Neural cell (in vitro differentiated cells): ENCODE results near the gene APC. TPM values are rescaled to one million over a fixed set of nuclear protein-coding genes. Genes with fewer than 3 reads are reported as not detected.

Source experiments
- H2AFZ ChIP-seq: fragments of 200-600, 300-800 bp; sonication (generic), shearing (Covaris generic); 2 replicates; pipeline ENCODE4 v1.6.0; 2014; ENCODE audit warnings: low read depth, mild to moderate bottlenecking, antibody characterized with exemption, low read length, moderate library complexity
- H3F3A ChIP-seq: fragments of 200-600 bp; shearing (Covaris generic); 2 replicates; pipeline ENCODE4 v1.6.1; 2016; ENCODE audit warnings: mild to moderate bottlenecking, moderate library complexity, mixed read lengths, antibody characterized with exemption, low read length; ENCODE audit not compliant: insufficient read depth, poor library complexity, severe bottlenecking
- H3K27ac ChIP-seq: fragments of 200-600, 300-800 bp; sonication (generic), shearing (Covaris generic); 2 replicates; pipeline ENCODE4 v1.5.1; 2014; ENCODE audit warnings: mild to moderate bottlenecking, low read length, moderate library complexity
- H3K27me3 ChIP-seq: fragments of 300-800, 200-600 bp; sonication (generic), shearing (Covaris generic); 2 replicates; pipeline ENCODE4 v1.6.0; 2014; ENCODE audit warnings: mild to moderate bottlenecking, low read depth, low read length, moderate library complexity; ENCODE audit not compliant: insufficient read depth
- H3K36me3 ChIP-seq: fragments of 300-800, 200-600 bp; sonication (generic), shearing (Covaris generic); 2 replicates; pipeline ENCODE4 v1.5.1; 2014; ENCODE audit warnings: mild to moderate bottlenecking, antibody characterized with exemption, low read length, moderate library complexity; ENCODE audit not compliant: insufficient read depth
- H3K4me2 ChIP-seq: fragments of 300-800, 200-600 bp; sonication (generic), shearing (Covaris generic); 2 replicates; pipeline ENCODE4 v1.6.0; 2014; ENCODE audit warnings: mild to moderate bottlenecking, low read length
- H3K4me3 ChIP-seq: fragments of 300-800, 200-600 bp; sonication (generic), shearing (Covaris generic); 2 replicates; pipeline ENCODE4 v1.5.1; 2014; ENCODE audit warnings: mild to moderate bottlenecking, low read length, moderate library complexity
- H3K79me2 ChIP-seq: fragments of 200-600 bp; shearing (Covaris generic); replicated peaks from 2 replicates; pipeline ENCODE4 v1.6.0; 2014; ENCODE audit warnings: mild to moderate bottlenecking, low read length, moderate library complexity; ENCODE audit not compliant: insufficient read depth
- H3K9ac ChIP-seq: fragments of 300-800, 200-600 bp; sonication (generic), shearing (Covaris generic); 2 replicates; pipeline ENCODE4 v1.6.1; 2016; ENCODE audit warnings: mild to moderate bottlenecking, low read length, mixed read lengths
- H3K9me2 ChIP-seq: fragments of 200-600 bp; shearing (Covaris generic); 2 replicates; pipeline ENCODE4 v1.6.1; 2016; ENCODE audit warnings: mild to moderate bottlenecking, low read length, mixed read lengths; ENCODE audit not compliant: insufficient read depth
- H3K9me3 ChIP-seq: fragments of 200-600, 300-800 bp; sonication (generic), shearing (Covaris generic); 2 replicates; pipeline ENCODE4 v1.6.1; 2016; ENCODE audit warnings: mild to moderate bottlenecking, mixed run types, low read length, moderate library complexity, mixed read lengths
- H4K20me1 ChIP-seq: fragments of 200-600 bp; shearing (Covaris generic); 2 replicates; pipeline ENCODE4 v1.6.1; 2016; ENCODE audit warnings: mild to moderate bottlenecking, mixed run types; ENCODE audit not compliant: insufficient read depth
- EP300 ChIP-seq: fragments of 450-650 bp; conservative IDR thresholded peaks from 2 replicates; pipeline ENCODE4 v1.6.1; 2014; ENCODE audit warnings: antibody characterized with exemption, mild to moderate bottlenecking, moderate library complexity; ENCODE audit not compliant: poor library complexity, severe bottlenecking
- EZH2 ChIP-seq: fragments of 200-600, 300-800 bp; shearing (Covaris generic), sonication (generic); IDR thresholded peaks from 2 replicates; pipeline ENCODE4 v1.6.1; 2014; ENCODE audit warnings: antibody characterized with exemption, low read length, borderline replicate concordance, mild to moderate bottlenecking; ENCODE audit not compliant: insufficient read depth, poor library complexity, severe bottlenecking
- MXI1 ChIP-seq: fragments of 450-650 bp; conservative IDR thresholded peaks from 2 replicates; pipeline ENCODE4 v1.6.1; 2014; ENCODE audit warnings: antibody characterized with exemption, mild to moderate bottlenecking; ENCODE audit not compliant: poor library complexity, severe bottlenecking
- POLR2AphosphoS5 ChIP-seq: IDR thresholded peaks from 2 replicates; pipeline ENCODE4 v1.6.1; 2012
- RAD21 ChIP-seq: fragments of 450-650 bp; conservative IDR thresholded peaks from 2 replicates; pipeline ENCODE4 v1.6.1; 2014; ENCODE audit warnings: antibody characterized with exemption, mild to moderate bottlenecking, moderate library complexity
- SMC3 ChIP-seq: fragments of 450-650 bp; conservative IDR thresholded peaks from 2 replicates; pipeline ENCODE4 v1.6.1; 2014; ENCODE audit warnings: antibody characterized with exemption, mild to moderate bottlenecking, moderate library complexity; ENCODE audit not compliant: poor library complexity
- TAF1 ChIP-seq: IDR thresholded peaks from 2 replicates; pipeline ENCODE4 v1.6.1; 2012; ENCODE audit warnings: low read depth
- polyA plus RNA-seq: library from polyadenylated mRNA; depleted of rRNA; stranded (reverse); fragments of >200 nt; gene quantifications from 2 replicates; pipeline ENCODE4 v1.2.3, GENCODE V29; 2014
- TF ChIP-seq, protein P1 (sequence below): IDR thresholded peaks from 2 replicates; pipeline ENCODE4 v1.6.1; 2012; ENCODE audit warnings: borderline replicate concordance
- TF ChIP-seq, protein P2 (sequence below): fragments of 450-650 bp; IDR thresholded peaks from 2 replicates; pipeline ENCODE4 v1.5.1; 2014; ENCODE audit warnings: antibody characterized with exemption, mild to moderate bottlenecking, moderate library complexity; ENCODE audit not compliant: poor library complexity, severe bottlenecking

APC gene
- polyA plus RNA-seq, 1 donor from 2014 or later = 40.6 TPM

DNA sequence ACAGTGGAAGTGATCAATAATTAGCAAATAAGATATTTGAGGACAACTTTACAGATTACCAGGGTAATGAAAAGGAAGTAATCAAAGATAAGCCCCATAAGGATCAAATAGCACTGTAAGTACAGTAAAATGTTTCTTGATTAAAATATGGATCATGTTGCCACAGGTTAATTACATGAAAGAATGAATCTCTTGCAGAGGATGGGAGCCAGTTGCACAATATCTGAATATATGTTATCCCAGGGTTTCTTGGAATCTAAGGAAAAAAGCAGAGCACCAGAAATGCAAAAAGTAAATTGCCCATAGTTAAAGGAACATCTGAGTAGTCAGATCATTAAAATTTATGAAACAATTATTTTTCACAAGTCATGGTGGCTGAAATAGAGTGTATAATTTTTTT, 109.6 kb downstream of the APC start:
- TF ChIP-seq MXI1 (no peak), SMC3 (no peak), RAD21 (no peak), EZH2 (no peak), TAF1 (no peak), POLR2AphosphoS5 (no peak), EP300 (no peak)
- TF ChIP-seq, protein P1, sequence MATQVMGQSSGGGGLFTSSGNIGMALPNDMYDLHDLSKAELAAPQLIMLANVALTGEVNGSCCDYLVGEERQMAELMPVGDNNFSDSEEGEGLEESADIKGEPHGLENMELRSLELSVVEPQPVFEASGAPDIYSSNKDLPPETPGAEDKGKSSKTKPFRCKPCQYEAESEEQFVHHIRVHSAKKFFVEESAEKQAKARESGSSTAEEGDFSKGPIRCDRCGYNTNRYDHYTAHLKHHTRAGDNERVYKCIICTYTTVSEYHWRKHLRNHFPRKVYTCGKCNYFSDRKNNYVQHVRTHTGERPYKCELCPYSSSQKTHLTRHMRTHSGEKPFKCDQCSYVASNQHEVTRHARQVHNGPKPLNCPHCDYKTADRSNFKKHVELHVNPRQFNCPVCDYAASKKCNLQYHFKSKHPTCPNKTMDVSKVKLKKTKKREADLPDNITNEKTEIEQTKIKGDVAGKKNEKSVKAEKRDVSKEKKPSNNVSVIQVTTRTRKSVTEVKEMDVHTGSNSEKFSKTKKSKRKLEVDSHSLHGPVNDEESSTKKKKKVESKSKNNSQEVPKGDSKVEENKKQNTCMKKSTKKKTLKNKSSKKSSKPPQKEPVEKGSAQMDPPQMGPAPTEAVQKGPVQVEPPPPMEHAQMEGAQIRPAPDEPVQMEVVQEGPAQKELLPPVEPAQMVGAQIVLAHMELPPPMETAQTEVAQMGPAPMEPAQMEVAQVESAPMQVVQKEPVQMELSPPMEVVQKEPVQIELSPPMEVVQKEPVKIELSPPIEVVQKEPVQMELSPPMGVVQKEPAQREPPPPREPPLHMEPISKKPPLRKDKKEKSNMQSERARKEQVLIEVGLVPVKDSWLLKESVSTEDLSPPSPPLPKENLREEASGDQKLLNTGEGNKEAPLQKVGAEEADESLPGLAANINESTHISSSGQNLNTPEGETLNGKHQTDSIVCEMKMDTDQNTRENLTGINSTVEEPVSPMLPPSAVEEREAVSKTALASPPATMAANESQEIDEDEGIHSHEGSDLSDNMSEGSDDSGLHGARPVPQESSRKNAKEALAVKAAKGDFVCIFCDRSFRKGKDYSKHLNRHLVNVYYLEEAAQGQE = no peak
- TF ChIP-seq, protein P2, sequence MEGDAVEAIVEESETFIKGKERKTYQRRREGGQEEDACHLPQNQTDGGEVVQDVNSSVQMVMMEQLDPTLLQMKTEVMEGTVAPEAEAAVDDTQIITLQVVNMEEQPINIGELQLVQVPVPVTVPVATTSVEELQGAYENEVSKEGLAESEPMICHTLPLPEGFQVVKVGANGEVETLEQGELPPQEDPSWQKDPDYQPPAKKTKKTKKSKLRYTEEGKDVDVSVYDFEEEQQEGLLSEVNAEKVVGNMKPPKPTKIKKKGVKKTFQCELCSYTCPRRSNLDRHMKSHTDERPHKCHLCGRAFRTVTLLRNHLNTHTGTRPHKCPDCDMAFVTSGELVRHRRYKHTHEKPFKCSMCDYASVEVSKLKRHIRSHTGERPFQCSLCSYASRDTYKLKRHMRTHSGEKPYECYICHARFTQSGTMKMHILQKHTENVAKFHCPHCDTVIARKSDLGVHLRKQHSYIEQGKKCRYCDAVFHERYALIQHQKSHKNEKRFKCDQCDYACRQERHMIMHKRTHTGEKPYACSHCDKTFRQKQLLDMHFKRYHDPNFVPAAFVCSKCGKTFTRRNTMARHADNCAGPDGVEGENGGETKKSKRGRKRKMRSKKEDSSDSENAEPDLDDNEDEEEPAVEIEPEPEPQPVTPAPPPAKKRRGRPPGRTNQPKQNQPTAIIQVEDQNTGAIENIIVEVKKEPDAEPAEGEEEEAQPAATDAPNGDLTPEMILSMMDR = no peak

DNA sequence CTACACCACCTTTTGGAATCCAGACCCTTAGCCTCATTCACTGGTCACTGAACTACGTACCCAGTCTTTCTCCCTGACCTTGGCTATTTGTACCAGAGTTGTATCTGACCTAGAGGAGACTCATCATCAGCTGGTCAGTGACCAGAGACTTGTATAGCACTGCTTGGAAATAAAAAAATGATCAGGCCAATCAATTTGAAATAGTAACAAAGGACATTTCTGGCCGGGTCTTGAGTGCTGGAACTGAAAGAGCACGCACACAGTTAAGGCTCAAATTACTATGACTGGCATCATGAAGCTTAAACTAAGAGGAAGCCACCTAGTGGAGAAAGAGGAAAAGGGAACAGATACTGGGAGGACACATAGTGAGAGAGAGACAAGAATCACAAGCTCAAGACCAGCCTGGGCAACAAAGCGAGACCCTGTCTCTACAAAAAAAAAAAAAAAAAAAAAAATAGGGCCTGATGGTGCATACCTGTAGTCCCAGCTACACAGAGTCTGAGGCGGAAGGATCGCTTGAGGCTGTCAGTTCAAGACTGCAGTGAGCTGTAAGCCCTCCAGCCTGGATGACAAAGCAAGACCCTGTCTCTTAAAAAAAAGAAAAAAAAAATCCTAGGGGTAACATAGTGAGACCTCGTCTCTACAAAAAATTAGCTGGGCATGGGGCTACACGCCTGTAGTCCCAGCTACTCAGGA, 110.6 kb downstream of the APC start:
- no peaks in the 10 kb centered on the region for H3K79me2 ChIP-seq
- H3K27me3 ChIP-seq = no peaks in the 10 kb centered on the region
- TF ChIP-seq SMC3 (peak; percentile 58), TAF1 (no peak), EP300 (no peak), RAD21 (peak; percentile 38), EZH2 (no peak), POLR2AphosphoS5 (peak; percentile 22), MXI1 (no peak)
- TF ChIP-seq, protein P1 = no peak
- TF ChIP-seq, protein P2 = peak; percentile 66
- H3K27ac ChIP-seq = no peak overlapping the region
- H4K20me1 ChIP-seq = no peaks in the 10 kb centered on the region
- H3K4me3 ChIP-seq = no peak overlapping the region
- H3K9me3 ChIP-seq = no peaks in the 10 kb centered on the region
- H3K9me2 ChIP-seq = no peaks in the 10 kb centered on the region
- no peaks in the 10 kb centered on the region for H3K36me3 ChIP-seq
- H2AFZ ChIP-seq = no peak overlapping the region
- peaks cover 3% of the 10 kb centered on the region for H3F3A ChIP-seq
- no peak overlapping the region for H3K4me2 ChIP-seq
- no peak overlapping the region for H3K9ac ChIP-seq

More for the DNA sequence above, 109.6 kb downstream of the APC start:
- H3K4me3 ChIP-seq = no peak overlapping the region
- H3K9me3 ChIP-seq = no peaks in the 10 kb centered on the region
- no peaks in the 10 kb centered on the region for H4K20me1 ChIP-seq
- H3K4me2 ChIP-seq = no peak overlapping the region
- no peak overlapping the region for H3K9ac ChIP-seq
- peaks cover 9% of the 10 kb centered on the region for H3K36me3 ChIP-seq
- no peak overlapping the region for H2AFZ ChIP-seq
- H3F3A ChIP-seq = peaks cover 3% of the 10 kb centered on the region
- no peaks in the 10 kb centered on the region for H3K27me3 ChIP-seq
- H3K79me2 ChIP-seq = no peaks in the 10 kb centered on the region
- H3K9me2 ChIP-seq = no peaks in the 10 kb centered on the region
- H3K27ac ChIP-seq = no peak overlapping the region
